Fibroblast of lung (primary cell): ENCODE results near the gene ELOVL5. TPM values are rescaled to one million over a fixed set of nuclear protein-coding genes. Genes with fewer than 3 reads are reported as not detected.
"Not testable (repeated sequence)": the region's sequence is repeated elsewhere in the genome, so short reads cannot be mapped to it uniquely, and the experiment has no call there.

ENCODE experiments used
- DNase-seq, 2 donors: peaks; one replicate each; pipeline versions ENCODE4 v3.0.0 to v3.0.0-alpha.2; 2010; ENCODE audit warnings: low read depth in 2 of 2
- H2AFZ ChIP-seq: 2 replicates; pipeline ENCODE4 v1.5.1; 2012; ENCODE audit warnings: low read length, control low read depth, inconsistent platforms
- H3K27ac ChIP-seq: 2 replicates; pipeline ENCODE4 v1.5.1; 2011; ENCODE audit warnings: low read length, control low read depth; ENCODE audit not compliant: insufficient read depth
- H3K27me3 ChIP-seq: 2 replicates; pipeline ENCODE4 v1.5.1; 2011; ENCODE audit warnings: mild to moderate bottlenecking, low read length; ENCODE audit not compliant: control insufficient read depth, insufficient read depth
- H3K36me3 ChIP-seq: 2 replicates; pipeline ENCODE4 v1.5.1; 2011; ENCODE audit warnings: low read length; ENCODE audit not compliant: control insufficient read depth, insufficient read depth
- H3K4me1 ChIP-seq: 2 replicates; pipeline ENCODE4 v1.5.1; 2011; ENCODE audit warnings: low read length; ENCODE audit not compliant: control insufficient read depth, insufficient read depth; ENCODE audit errors: extremely low read depth
- H3K4me2 ChIP-seq: 2 replicates; pipeline ENCODE4 v1.5.1; 2011; ENCODE audit warnings: low read length, control low read depth; ENCODE audit not compliant: insufficient read depth; ENCODE audit errors: extremely low read depth
- H3K4me3 ChIP-seq, 4 experiments: fragments of 200-600 bp in 1 of 4; sonication (generic) in 1 of 4; replicated peaks in 1 of 4; 2 replicates each; pipeline ENCODE4 v1.5.1; 2011 to 2016; ENCODE audit warnings: low read length in 4 of 4, low read depth in 3 of 4, mild to moderate bottlenecking in 3 of 4, control low read depth in 2 of 4, inconsistent platforms in 1 of 4, mixed read lengths in 1 of 4; ENCODE audit not compliant: insufficient read depth in 1 of 4; ENCODE audit errors: control extremely low read depth in 1 of 4
- H3K79me2 ChIP-seq: 2 replicates; pipeline ENCODE4 v1.5.1; 2012; ENCODE audit warnings: mild to moderate bottlenecking, low read length, inconsistent platforms; ENCODE audit not compliant: control insufficient read depth, insufficient read depth
- H3K9ac ChIP-seq: 2 replicates; pipeline ENCODE4 v1.5.1; 2011; ENCODE audit warnings: mild to moderate bottlenecking, low read length, control low read depth; ENCODE audit not compliant: insufficient read depth
- H3K9me3 ChIP-seq: 2 replicates; pipeline ENCODE4 v1.5.1; 2012; ENCODE audit warnings: low read depth, low read length; ENCODE audit not compliant: control insufficient read depth, insufficient read depth
- H4K20me1 ChIP-seq: 2 replicates; pipeline ENCODE4 v1.5.1; 2011; ENCODE audit warnings: low read length; ENCODE audit not compliant: control insufficient read depth, insufficient read depth; ENCODE audit errors: extremely low read depth
- CTCF ChIP-seq, 2 donors: IDR thresholded peaks in 1 of 2; conservative IDR thresholded peaks in 1 of 2; 1 replicate in 1 of 2; 2 replicates in 1 of 2; pipeline ENCODE4 v1.5.1; 2011 to 2012; ENCODE audit warnings: low read length in 2 of 2, control low read depth in 1 of 2, inconsistent platforms in 1 of 2, low read depth in 1 of 2, mild to moderate bottlenecking in 1 of 2
- EZH2 ChIP-seq: IDR thresholded peaks from 2 replicates; pipeline ENCODE4 v1.5.1; 2012; ENCODE audit warnings: low read length, control low read depth, mild to moderate bottlenecking; ENCODE audit errors: missing control alignments
- polyA plus RNA-seq, 2 donors: library from polyadenylated mRNA; depleted of rRNA in 1 of 2; stranded (reverse) in 1 of 2; unstranded in 1 of 2; fragments of >200 nt; gene quantifications; 2 replicates each; pipeline ENCODE4 v1.2.1, GENCODE V29; 2011 to 2012; ENCODE audit warnings: missing spikeins in 1 of 2
- total RNA-seq: library from RNA; depleted of rRNA; stranded (reverse); fragments of >200 nt; gene quantifications from 2 replicates; pipeline ENCODE4 v1.2.1, GENCODE V29; 2014

Gene ELOVL5
- total and polyA plus RNA-seq, 2 donors (not counting 1 experiment from before 2014, with no cell fraction given): 67.7 to 96.7 TPM

GRCh38 chr6:53394704-53395103 is 46.0 kb upstream of the ELOVL5 start:
- H3K9me3 ChIP-seq: no peaks in the 10 kb centered on the region
- DNase-seq: no peak
- TF ChIP-seq CTCF (conservative IDR thresholded peaks at IDR 0.05 in 1 of 2, IDR thresholded peaks at IDR 0.05 in 1 of 2; ENCODE audit: low read depth in 1 of 2, low read length in 2 of 2) (no peak), EZH2 (no peak)
- H3K36me3 ChIP-seq: no peaks in the 10 kb centered on the region
- H3K4me3 ChIP-seq: no peak overlapping the region
- H3K27me3 ChIP-seq: peaks cover 4% of the 10 kb centered on the region
- H3K4me1 ChIP-seq: no peaks in the 10 kb centered on the region
- no peak overlapping the region for H2AFZ ChIP-seq
- H3K27ac ChIP-seq: no peak overlapping the region
- H3K9ac ChIP-seq: no peak overlapping the region
- no peaks in the 10 kb centered on the region for H4K20me1 ChIP-seq
- H3K79me2 ChIP-seq: no peaks in the 10 kb centered on the region
- H3K4me2 ChIP-seq: no peak overlapping the region

GRCh38 chr6:53391170-53391569 is 42.4 kb upstream of the ELOVL5 start:
- DNase-seq: no peak
- H2AFZ ChIP-seq: no peak overlapping the region
- TF ChIP-seq EZH2: no peak
- no peak for TF ChIP-seq CTCF (conservative IDR thresholded peaks at IDR 0.05 in 1 of 2, IDR thresholded peaks at IDR 0.05 in 1 of 2; ENCODE audit: low read depth in 1 of 2, low read length in 2 of 2)
- no peak overlapping the region for H3K27ac ChIP-seq
- H3K4me1 ChIP-seq: no peaks in the 10 kb centered on the region
- peaks cover 4% of the 10 kb centered on the region for H3K27me3 ChIP-seq
- H3K36me3 ChIP-seq: no peaks in the 10 kb centered on the region
- no peaks in the 10 kb centered on the region for H4K20me1 ChIP-seq
- H3K9ac ChIP-seq: no peak overlapping the region
- H3K9me3 ChIP-seq: no peaks in the 10 kb centered on the region
- H3K4me2 ChIP-seq: no peak overlapping the region
- no peak overlapping the region for H3K4me3 ChIP-seq
- no peaks in the 10 kb centered on the region for H3K79me2 ChIP-seq

- no peak for TF ChIP-seq CTCF (conservative IDR thresholded peaks at IDR 0.05 in 1 of 2, IDR thresholded peaks at IDR 0.05 in 1 of 2; ENCODE audit: low read depth in 1 of 2, low read length in 2 of 2)
- no peak for TF ChIP-seq EZH2
- H3K36me3 ChIP-seq: no peaks in the 10 kb centered on the region
- no peaks in the 10 kb centered on the region for H3K4me1 ChIP-seq
- no peaks in the 10 kb centered on the region for H3K79me2 ChIP-seq
- H3K9ac ChIP-seq: no peak overlapping the region
- H3K27ac ChIP-seq: no peak overlapping the region
- DNase-seq: no peak
- peaks cover 4% of the 10 kb centered on the region for H3K27me3 ChIP-seq
- no peaks in the 10 kb centered on the region for H3K9me3 ChIP-seq
- H4K20me1 ChIP-seq: no peaks in the 10 kb centered on the region
- no peak overlapping the region for H2AFZ ChIP-seq
- H3K4me2 ChIP-seq: no peak overlapping the region
- no peak overlapping the region for H3K4me3 ChIP-seq
These were observed 41.3 kb upstream of the ELOVL5 start for GRCh38 chr6:53390010-53390409.

- not testable (repeated sequence) for H3K27me3 ChIP-seq, H3K4me3 ChIP-seq, H3K4me1 ChIP-seq, H3K9me3 ChIP-seq, H2AFZ ChIP-seq, H3K79me2 ChIP-seq, H3K27ac ChIP-seq, H3K9ac ChIP-seq, H3K4me2 ChIP-seq, H4K20me1 ChIP-seq, H3K36me3 ChIP-seq, DNase-seq
These were observed 39.9 kb upstream of the ELOVL5 start for GRCh38 chr6:53388615-53389014.
